HCT116 (cell line): ENCODE results near the gene SPRR4.

Experiments
- CEBPB ChIP-seq: IDR thresholded peaks from 2 replicates; pipeline ENCODE4 v1.6.1; 2012; ENCODE audit warnings: low read depth
- CTCF ChIP-seq, 3 experiments: fragments of 200-600 bp in 1 of 3; sonication (generic) in 1 of 3; IDR thresholded peaks in 2 of 3; conservative IDR thresholded peaks in 1 of 3; 2 replicates each; pipeline ENCODE4 v1.5.1; 2012 to 2017; ENCODE audit warnings: low read depth in 2 of 3, low read length in 2 of 3, antibody characterized with exemption in 1 of 3, borderline replicate concordance in 1 of 3, control low read depth in 1 of 3, mild to moderate bottlenecking in 1 of 3, mixed read lengths in 1 of 3, mixed run types in 1 of 3, moderate library complexity in 1 of 3; ENCODE audit not compliant: insufficient read depth in 1 of 3
- POLR2A ChIP-seq: IDR thresholded peaks from 2 replicates; pipeline ENCODE4 v1.7.0; 2011; ENCODE audit warnings: borderline replicate concordance; ENCODE audit not compliant: insufficient read depth, insufficient read length; ENCODE audit errors: extremely low read depth
- POLR2AphosphoS5 ChIP-seq: IDR thresholded peaks from 2 replicates; pipeline ENCODE4 v1.6.1; 2011; ENCODE audit warnings: mild to moderate bottlenecking, low read depth, low read length, moderate library complexity
- SRF ChIP-seq: IDR thresholded peaks from 2 replicates; pipeline ENCODE4 v1.6.1; 2012; ENCODE audit warnings: low read depth
- TCF7L2 ChIP-seq: IDR thresholded peaks from 2 replicates; pipeline ENCODE4 v1.7.0; 2011; ENCODE audit warnings: borderline replicate concordance, inconsistent platforms; ENCODE audit not compliant: insufficient read depth, insufficient read length; ENCODE audit errors: extremely low read depth

DNA sequence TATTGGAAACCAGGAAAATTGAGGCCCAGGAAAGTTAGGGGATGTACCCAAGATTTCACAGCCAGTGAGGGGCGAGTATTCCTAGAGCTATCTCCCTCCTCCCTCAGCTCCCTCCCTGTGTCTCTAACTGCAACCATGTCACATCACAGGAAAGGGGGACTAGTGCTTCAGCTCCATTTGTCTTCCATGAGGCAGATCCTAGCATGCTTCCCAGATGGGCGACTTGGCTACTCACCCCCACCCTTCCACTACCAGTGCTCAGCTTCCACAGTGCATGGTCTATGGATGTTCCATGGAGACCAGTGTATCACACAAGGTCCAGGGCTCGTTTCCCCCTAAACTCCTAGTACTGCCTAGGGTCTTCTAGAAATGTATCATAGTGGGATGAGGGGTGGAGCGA is 4.6 kb upstream of the SPRR4 start:
- no peak for TF ChIP-seq TCF7L2
- no peak for TF ChIP-seq SRF
- no peak for TF ChIP-seq CTCF (IDR thresholded peaks at IDR 0.05 in 2 of 3, conservative IDR thresholded peaks at IDR 0.05 in 1 of 3; ENCODE audit: borderline replicate concordance in 1 of 3, insufficient read depth in 1 of 3, low read depth in 2 of 3, low read length in 2 of 3)
- no peak for TF ChIP-seq CEBPB
- TF ChIP-seq POLR2AphosphoS5: no peak
- no peak for TF ChIP-seq POLR2A
